BLaER1 treated with 17β-estradiol and CSF1 and Interleukin-3, amounts not matched to agents 10 nM and 100 nM (cell line): Measurements from ENCODE around the gene HOXB7.

Source experiments
- H3K27ac ChIP-seq, 11 experiments: shearing (Covaris generic); formaldehyde crosslinking; 2 replicates each; pipeline ENCODE4 v1.8.1; 2022
- H3K27me3 ChIP-seq, 11 experiments: shearing (Covaris generic); formaldehyde crosslinking; 2 replicates each; pipeline ENCODE4 v1.8.1; 2022
- H3K36me3 ChIP-seq, 11 experiments: shearing (Covaris generic); formaldehyde crosslinking; 2 replicates each; pipeline ENCODE4 v1.8.1; 2022
- H3K4me1 ChIP-seq, 10 experiments: shearing (Covaris generic); formaldehyde crosslinking; 2 replicates each; pipeline ENCODE4 v1.8.1; 2022
- H3K4me2 ChIP-seq, 11 experiments: shearing (Covaris generic); formaldehyde crosslinking; 2 replicates each; pipeline ENCODE4 v1.8.1; 2022
- H3K4me3 ChIP-seq, 10 experiments: shearing (Covaris generic); formaldehyde crosslinking; 2 replicates each; pipeline ENCODE4 v1.8.1; 2022
- H3K9ac ChIP-seq, 11 experiments: shearing (Covaris generic); formaldehyde crosslinking; 2 replicates each; pipeline ENCODE4 v1.8.1; 2022
- H3K9me3 ChIP-seq, 11 experiments: shearing (Covaris generic); formaldehyde crosslinking; replicated peaks in 1 of 11; 2 replicates each; pipeline ENCODE4 v1.8.1; 2022
- H4K20me1 ChIP-seq, 11 experiments: shearing (Covaris generic); formaldehyde crosslinking; 2 replicates each; pipeline ENCODE4 v1.8.1; 2022
- Cebpa-rat ChIP-seq, 11 experiments: shearing (Covaris generic); IDR thresholded peaks; 2 replicates each; pipeline ENCODE4 v1.8.1; 2022

The HOXB7 gene

DNA sequence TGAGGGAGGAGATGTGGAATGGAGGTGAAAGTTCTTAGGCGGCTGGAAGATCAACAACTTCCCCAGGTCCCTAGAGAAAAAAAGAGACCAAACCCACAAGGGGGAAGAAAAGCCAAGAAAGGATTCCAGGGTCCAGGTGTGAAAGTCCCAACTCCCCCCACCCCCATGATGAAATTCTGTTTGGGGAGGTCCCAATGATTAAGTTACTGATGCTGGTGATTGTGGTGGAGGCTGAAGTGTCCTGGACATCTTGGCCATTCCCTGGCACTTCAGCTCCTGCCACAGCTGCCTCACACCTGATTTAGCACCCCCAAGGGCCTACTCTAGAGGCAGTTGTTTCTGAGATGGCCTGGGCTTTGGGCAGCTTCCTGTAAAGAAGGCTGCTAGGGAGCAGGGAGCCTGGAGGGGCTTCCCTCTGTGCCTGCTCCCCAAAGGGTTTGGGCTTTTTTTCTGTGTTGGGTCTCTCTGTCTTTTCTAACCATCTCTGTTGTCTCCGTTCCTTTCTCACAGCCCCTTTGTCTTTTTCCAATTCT, 45.7 kb downstream of the HOXB7 start:
- no peak for TF ChIP-seq Cebpa-rat (IDR thresholded peaks at IDR 0.05)
- H3K4me2 ChIP-seq, result no peak overlapping the region
- H3K4me1 ChIP-seq, result no peaks in the 10 kb centered on the region
- H3K4me3 ChIP-seq, result no peak overlapping the region
- H3K27ac ChIP-seq, result no peak overlapping the region
- H3K9ac ChIP-seq, result no peak overlapping the region
- no peaks in the 10 kb centered on the region for H3K9me3 ChIP-seq
- peaks cover 97 to 100% (median 100%) of the 10 kb centered on the region in 11 experiments for H3K27me3 ChIP-seq
- H4K20me1 ChIP-seq, result peaks cover 0 to 66% (median 24%) of the 10 kb centered on the region in 11 experiments; a peak in 13 of 22 replicates
- no peaks in the 10 kb centered on the region for H3K36me3 ChIP-seq

- no peak overlapping the region for H3K4me2 ChIP-seq
- H4K20me1 ChIP-seq, result peaks cover 0 to 69% (median 26%) of the 10 kb centered on the region in 11 experiments; a peak in 12 of 22 replicates
- no peaks in the 10 kb centered on the region for H3K9me3 ChIP-seq
- H3K27ac ChIP-seq, result no peak overlapping the region
- H3K4me1 ChIP-seq, result no peaks in the 10 kb centered on the region
- no peak overlapping the region for H3K9ac ChIP-seq
- peaks cover 97 to 100% (median 100%) of the 10 kb centered on the region in 11 experiments for H3K27me3 ChIP-seq
- no peak overlapping the region for H3K4me3 ChIP-seq
- H3K36me3 ChIP-seq, result no peaks in the 10 kb centered on the region
- TF ChIP-seq Cebpa-rat (IDR thresholded peaks at IDR 0.05), result no peak
These were observed 46.4 kb downstream of the HOXB7 start for GRCh38 chr17:48564188-48565021.

- Histone ChIP-seq H3K4me2 (no peak overlapping the region), H4K20me1 (peaks cover 0 to 71% (median 26%) of the 10 kb centered on the region in 11 experiments; a peak in 13 of 22 replicates), H3K4me3 (no peak overlapping the region), H3K9ac (no peak overlapping the region), H3K27me3 (peaks cover 97 to 100% (median 100%) of the 10 kb centered on the region in 11 experiments), H3K27ac (no peak overlapping the region), H3K4me1 (no peaks in the 10 kb centered on the region), H3K9me3 (no peaks in the 10 kb centered on the region), H3K36me3 (no peaks in the 10 kb centered on the region)
- TF ChIP-seq Cebpa-rat (IDR thresholded peaks at IDR 0.05), result no peak
These were observed 47.0 kb downstream of the HOXB7 start for GRCh38 chr17:48563867-48564187.

DNA sequence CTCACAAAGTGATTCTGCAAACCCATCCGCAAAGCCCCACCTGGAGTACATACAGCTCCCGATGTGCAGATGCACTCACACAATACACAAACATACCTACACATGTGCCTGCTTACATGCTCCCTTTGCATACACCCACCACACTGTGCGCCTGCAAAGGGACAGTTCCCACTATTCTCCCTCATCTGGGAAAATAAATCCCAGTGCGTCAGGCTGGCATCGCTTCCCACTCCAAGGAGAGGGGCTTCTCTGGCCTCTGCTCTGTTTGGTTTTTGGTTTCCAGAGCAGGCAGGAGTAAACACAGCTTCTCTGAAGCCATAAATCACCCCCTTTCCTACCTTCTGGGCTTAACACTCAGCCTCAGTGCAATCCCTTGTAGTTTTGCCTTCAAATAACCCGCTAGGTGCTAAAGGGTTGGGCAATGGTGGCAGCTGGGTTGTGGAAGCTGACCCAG, 47.4 kb downstream of the HOXB7 start:
- Histone ChIP-seq H4K20me1 (peaks cover 0 to 69% (median 26%) of the 10 kb centered on the region in 11 experiments; a peak in 13 of 22 replicates), H3K27ac (no peak overlapping the region), H3K4me1 (no peaks in the 10 kb centered on the region), H3K9ac (no peak overlapping the region), H3K4me3 (no peak overlapping the region), H3K36me3 (no peaks in the 10 kb centered on the region), H3K27me3 (peaks cover 97 to 100% (median 100%) of the 10 kb centered on the region in 11 experiments), H3K9me3 (no peaks in the 10 kb centered on the region), H3K4me2 (no peak overlapping the region)
- no peak for TF ChIP-seq Cebpa-rat (IDR thresholded peaks at IDR 0.05)

DNA sequence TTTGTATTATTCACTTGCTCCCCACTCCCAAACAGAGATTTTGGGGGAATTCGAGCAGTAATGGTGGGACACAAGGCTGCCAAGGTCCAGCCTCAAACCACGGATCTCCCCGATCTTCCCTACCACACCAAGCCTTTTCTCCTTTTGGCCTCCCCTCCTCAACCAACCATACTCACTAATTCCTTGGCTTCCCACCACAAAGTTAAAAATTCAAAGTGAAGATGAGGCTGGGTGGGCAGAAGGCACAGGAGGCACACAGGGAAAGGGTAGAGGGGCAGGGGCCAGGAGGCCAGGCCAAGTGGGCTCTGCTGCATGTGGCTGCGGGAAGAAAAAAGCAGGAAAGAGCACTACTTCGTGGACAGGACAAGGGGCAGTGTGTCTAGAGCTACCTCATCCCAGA, 47.9 kb downstream of the HOXB7 start:
- no peak overlapping the region for H3K4me3 ChIP-seq
- TF ChIP-seq Cebpa-rat (IDR thresholded peaks at IDR 0.05), result no peak
- H4K20me1 ChIP-seq, result peaks cover 0 to 70% (median 26%) of the 10 kb centered on the region in 11 experiments; a peak in 13 of 22 replicates
- H3K4me2 ChIP-seq, result no peak overlapping the region
- H3K9me3 ChIP-seq, result no peaks in the 10 kb centered on the region
- no peaks in the 10 kb centered on the region for H3K4me1 ChIP-seq
- H3K9ac ChIP-seq, result no peak overlapping the region
- no peak overlapping the region for H3K27ac ChIP-seq
- peaks cover 97 to 100% (median 100%) of the 10 kb centered on the region in 11 experiments for H3K27me3 ChIP-seq
- no peaks in the 10 kb centered on the region for H3K36me3 ChIP-seq

GRCh38 chr17:48561884-48562810, 48.7 kb downstream of the HOXB7 start:
- no peak overlapping the region for H3K4me2 ChIP-seq
- TF ChIP-seq Cebpa-rat (IDR thresholded peaks at IDR 0.05), result no peak
- no peak overlapping the region for H3K27ac ChIP-seq
- H3K4me3 ChIP-seq, result no peak overlapping the region
- no peaks in the 10 kb centered on the region for H3K9me3 ChIP-seq
- no peaks in the 10 kb centered on the region for H3K36me3 ChIP-seq
- no peak overlapping the region for H3K9ac ChIP-seq
- no peaks in the 10 kb centered on the region for H3K4me1 ChIP-seq
- H3K27me3 ChIP-seq, result peaks cover 97 to 100% (median 100%) of the 10 kb centered on the region in 11 experiments
- H4K20me1 ChIP-seq, result peaks cover 0 to 70% (median 25%) of the 10 kb centered on the region in 11 experiments; a peak in 13 of 22 replicates

- H3K27ac ChIP-seq, result no peak overlapping the region
- H3K27me3 ChIP-seq, result peaks cover 95 to 100% (median 100%) of the 10 kb centered on the region in 11 experiments
- H3K9ac ChIP-seq, result no peak overlapping the region
- peaks cover 0 to 64% (median 20%) of the 10 kb centered on the region in 11 experiments; a peak in 13 of 22 replicates for H4K20me1 ChIP-seq
- H3K9me3 ChIP-seq, result no peaks in the 10 kb centered on the region
- H3K4me2 ChIP-seq, result no peak overlapping the region
- TF ChIP-seq Cebpa-rat (IDR thresholded peaks at IDR 0.05), result no peak
- no peak overlapping the region for H3K4me3 ChIP-seq
- no peaks in the 10 kb centered on the region for H3K4me1 ChIP-seq
- no peaks in the 10 kb centered on the region for H3K36me3 ChIP-seq
These were observed 50.7 kb downstream of the HOXB7 start for GRCh38 chr17:48559840-48560817.
